PFSK-1 (cell line): Measurements from ENCODE around the gene DEGS2.

Experiments used
- FOXP2 ChIP-seq: optimal IDR thresholded peaks from 2 replicates; pipeline ENCODE3; 2011; ENCODE audit warnings: borderline replicate concordance, control low read depth, inconsistent platforms; ENCODE audit not compliant: insufficient read depth; ENCODE audit errors: extremely low read length, extremely low read depth
- POLR2AphosphoS5 ChIP-seq: IDR thresholded peaks from 2 replicates; pipeline ENCODE4 v1.6.1; 2012; ENCODE audit warnings: low read depth, mild to moderate bottlenecking, control low read depth, low read length, moderate library complexity
- REST ChIP-seq, 2 experiments: IDR thresholded peaks; 2 replicates each; pipeline versions ENCODE4 v1.6.1 to v1.8.0; 2011 to 2012; ENCODE audit warnings: low read depth in 2 of 2, low read length in 2 of 2, control low read depth in 1 of 2, inconsistent platforms in 1 of 2, mild to moderate bottlenecking in 1 of 2, moderate library complexity in 1 of 2; ENCODE audit not compliant: insufficient read depth in 1 of 2
- TAF1 ChIP-seq: IDR thresholded peaks from 2 replicates; pipeline ENCODE4 v1.6.1; 2012; ENCODE audit warnings: low read length, control low read depth, borderline replicate concordance; ENCODE audit not compliant: insufficient read depth

- no peak for TF ChIP-seq TAF1
- TF ChIP-seq REST (IDR thresholded peaks at IDR 0.05; ENCODE audit: insufficient read depth in 1 of 2, low read depth in 2 of 2, low read length in 2 of 2), result no peak
- no peak for TF ChIP-seq POLR2AphosphoS5
- no peak for TF ChIP-seq FOXP2
Measured at GRCh38 chr14:100145682-100146464, 13.6 kb downstream of the DEGS2 start.
